Motor neuron (in vitro differentiated cells): ENCODE data around the gene CD79B. TPM values are rescaled to one million over a fixed set of nuclear protein-coding genes. Genes with fewer than 3 reads are reported as not detected.
"Not testable (repeated sequence)": the region's sequence is repeated elsewhere in the genome, so short reads cannot be mapped to it uniquely, and the experiment has no call there.

Source experiments
- ATAC-seq, 8 experiments: fragments of 200-7000 bp; cut with Tn5 transposase; replicated peaks in 6 of 8; 2 replicates each; pipeline ENCODE4 v1.8.0; 2021; ENCODE audit warnings: mild to moderate bottlenecking in 8 of 8, moderate library complexity in 8 of 8
- H3K27ac ChIP-seq, 2 donors: fragments of 250-450 bp; sonication (Bioruptor Pico); 2 replicates each; pipeline ENCODE4 v1.9.0; 2021; ENCODE audit warnings: antibody characterized with exemption in 2 of 2, mild to moderate bottlenecking in 2 of 2, moderate library complexity in 1 of 2
- H3K4me1 ChIP-seq, 2 donors: fragments of 250-450 bp; sonication (Bioruptor Pico); replicated peaks in 1 of 2; 2 replicates each; pipeline ENCODE4 v1.6.1; 2021; ENCODE audit warnings: antibody characterized with exemption in 2 of 2, mild to moderate bottlenecking in 2 of 2, moderate library complexity in 1 of 2
- H3K4me3 ChIP-seq, 5 donors: fragments of 250-450 bp; sonication (Bioruptor Pico); 2 replicates each; pipeline ENCODE4 v1.9.0; 2021; ENCODE audit warnings: antibody characterized with exemption in 5 of 5, mild to moderate bottlenecking in 5 of 5, moderate library complexity in 4 of 5
- WGBS, 10 experiments: fragments of 450-650 bp; shearing (Covaris generic); methylation state at CpG; one replicate each; pipeline ENCODE4 v1.0.0; 2022; 5-methylcytosine and 5-hydroxymethylcytosine counted together
- in situ Hi-C, 9 experiments: fragments of 400-800 bp; cut with MboI; loops; one replicate each; pipeline ENCODE4 v1.15.0; 2021; ENCODE audit warnings: low sequenced_read_pairs in 9 of 9, low pct_unique_long_range_greater_than_20kb in 2 of 9; ENCODE audit not compliant: unreplicated experiment in 9 of 9
- total RNA-seq, 8 experiments: library from RNA; unstranded; fragments of 300-600 nt; gene quantifications; 2 replicates each; pipeline versions ENCODE4 v1.2.3 to v1.2.4, GENCODE V29; 2022

CD79B gene
- total RNA-seq, 8 experiments from 2014 or later, result 0.14 to 2.1 (median 0.94) TPM; not detected in 1

- in situ Hi-C loops, ATAC-seq: not testable (repeated sequence)
These were observed 37.3 kb downstream of the CD79B start for GRCh38 chr17:63894821-63895220.

GRCh38 chr17:63894021-63894420 lies 38.1 kb downstream of the CD79B start:
- in situ Hi-C loops, H3K27ac ChIP-seq, H3K4me1 ChIP-seq, H3K4me3 ChIP-seq, ATAC-seq: not testable (repeated sequence)
- 0% methylated on average over 1 of the region's 3 CpGs; no CpG with 5 or more reads in 9 of the 10 experiments for WGBS, 10 experiments

More at GRCh38 chr17:63894821-63895220, 37.3 kb downstream of the CD79B start:
- H3K4me3 ChIP-seq, H3K27ac ChIP-seq, H3K4me1 ChIP-seq: not testable (repeated sequence)
- WGBS, 10 experiments, result 80% methylated on average over 1 of the region's 10 CpGs; no CpG with 5 or more reads in 9 of the 10 experiments

GRCh38 chr17:63892316-63893037 lies 39.7 kb downstream of the CD79B start:
- 67 to 100% (median 78%) methylated on average over 1 to 5 of the region's 11 CpGs; no CpG with 5 or more reads in 4 of the 10 experiments for WGBS, 10 experiments
- ATAC-seq, result peak in 1 of 8 experiments; percentile 52
- H3K4me3 ChIP-seq, H3K27ac ChIP-seq, H3K4me1 ChIP-seq, in situ Hi-C loops: not testable (repeated sequence)

- H3K4me1 ChIP-seq, H3K27ac ChIP-seq, in situ Hi-C loops, H3K4me3 ChIP-seq: not testable (repeated sequence)
- peak; percentile 77 to 96 (median 86) for ATAC-seq
- 0 to 93% (median 24%) methylated on average over 1 to 8 of the region's 13 CpGs; no CpG with 5 or more reads in 3 of the 10 experiments for WGBS, 10 experiments
These were observed 42.9 kb downstream of the CD79B start for GRCh38 chr17:63889026-63889848.

GRCh38 chr17:63885119-63885518 lies 47.0 kb downstream of the CD79B start:
- in situ Hi-C loops, ATAC-seq, H3K4me3 ChIP-seq, H3K27ac ChIP-seq, H3K4me1 ChIP-seq: not testable (repeated sequence)
- 90 to 93% methylated on average over 2 to 3 of the region's 11 CpGs; no CpG with 5 or more reads in 8 of the 10 experiments for WGBS, 10 experiments

GRCh38 chr17:63882626-63883126 lies 49.5 kb downstream of the CD79B start:
- H3K4me1 ChIP-seq, in situ Hi-C loops, H3K27ac ChIP-seq, ATAC-seq, H3K4me3 ChIP-seq: not testable (repeated sequence)
- WGBS, 10 experiments, result 47 to 100% (median 96%) methylated on average over 1 to 3 of the region's 9 CpGs; no CpG with 5 or more reads in 4 of the 10 experiments

GRCh38 chr17:63881935-63882601 lies 50.1 kb downstream of the CD79B start, which contains the start of gene GH2:
Gene GH2 (minus strand): TSS chr17:63881944. CDS start chr17:63881801, 143 bp downstream.
- peak in 4 of 8 experiments; percentile 37 to 85 (median 76) for ATAC-seq
- in situ Hi-C loops, result no loop called here

GRCh38 chr17:63881337-63881736 lies 50.8 kb downstream of the CD79B start:
- in situ Hi-C loops, H3K4me3 ChIP-seq, H3K4me1 ChIP-seq, H3K27ac ChIP-seq, ATAC-seq: not testable (repeated sequence)
- WGBS, 10 experiments, result 20 to 74% (median 52%) methylated on average over 1 to 6 of the region's 11 CpGs; no CpG with 5 or more reads in 5 of the 10 experiments

More at GRCh38 chr17:63881935-63882601, 50.1 kb downstream of the CD79B start, which contains the start of gene GH2:
- H3K4me1 ChIP-seq, result no peaks in the 10 kb centered on the region
- WGBS, 10 experiments, result 0 to 100% (median 81%) methylated on average over 1 to 3 of the region's 15 CpGs; no CpG with 5 or more reads in 4 of the 10 experiments
- no peak within 1 kb of the TSS for H3K4me3 ChIP-seq
- H3K27ac ChIP-seq, result no peak within 1 kb of the TSS

- Histone ChIP-seq H3K27ac (no peak overlapping the region), H3K4me3 (no peak overlapping the region), H3K4me1 (no peaks in the 10 kb centered on the region)
- ATAC-seq, result no peak
- WGBS, 10 experiments, result 60 to 100% (median 96%) methylated on average over 1 to 2 of the region's 12 CpGs; no CpG with 5 or more reads in 4 of the 10 experiments
- in situ Hi-C loops, result no loop called here
These were observed 51.4 kb downstream of the CD79B start for GRCh38 chr17:63880706-63881105.

Other genes starting within 250 kb of the CD79B start
- gene LIMD2, start 232.2 kb downstream of the CD79B start, total RNA-seq, result 10 to 100 TPM in 5 of 8 experiments, 1 to 10 TPM in 2, under 1 TPM in 1; 0.97 to 64.4 (median 17.8) TPM
- gene STRADA, start 190.5 kb downstream of the CD79B start, total RNA-seq, result 10 to 100 TPM; 23.3 to 88.1 (median 33.4) TPM
- 10 to 100 TPM; 44.4 to 93.5 (median 54.2) TPM for gene CCDC47, start 158.7 kb downstream of the CD79B start, total RNA-seq
- gene DDX42, start 158.2 kb downstream of the CD79B start, total RNA-seq, result 100 to 1,000 TPM in 3 of 8 experiments, 10 to 100 TPM in 5; 62.4 to 169 (median 85.4) TPM
- gene PSMC5, start 104.9 kb downstream of the CD79B start, total RNA-seq, result 100 to 1,000 TPM in 1 of 8 experiments, 10 to 100 TPM in 7; 27.2 to 110 (median 71.3) TPM
- gene FTSJ3, start 104.7 kb downstream of the CD79B start, total RNA-seq, result 10 to 100 TPM; 26.3 to 69.5 (median 38.7) TPM
- 100 to 1,000 TPM in 1 of 8 experiments, 10 to 100 TPM in 7; 10.7 to 114 (median 24.8) TPM for gene SMARCD2, start 89.6 kb downstream of the CD79B start, total RNA-seq
- gene CSH2, start 58.7 kb downstream of the CD79B start, total RNA-seq, result under 1 TPM in 1 of 8 experiments, not detected in 7; 0.57 TPM
- gene GH2, start 50.4 kb downstream of the CD79B start, total RNA-seq, result not detected
- under 1 TPM in 2 of 8 experiments, not detected in 6; 0.24 to 0.46 TPM for gene CSH1, start 35.8 kb downstream of the CD79B start, total RNA-seq
- gene CSHL1, start 21.1 kb downstream of the CD79B start, total RNA-seq, result under 1 TPM in 5 of 8 experiments, not detected in 3; 0.14 to 0.45 (median 0.31) TPM
- not detected for gene GH1, start 13.5 kb downstream of the CD79B start, total RNA-seq
- 1 to 10 TPM in 4 of 8 experiments, under 1 TPM in 4; 0.04 to 2.1 (median 1.0) TPM for gene SCN4A, start 40.6 kb upstream of the CD79B start, total RNA-seq
- gene PRR29, start 66.0 kb upstream of the CD79B start, total RNA-seq, result 10 to 100 TPM in 1 of 8 experiments, 1 to 10 TPM in 1, under 1 TPM in 6; 0.36 to 25.1 (median 0.53) TPM
- 10 to 100 TPM in 1 of 8 experiments, 1 to 10 TPM in 2, under 1 TPM in 3, not detected in 2; 0.32 to 11.5 (median 1.0) TPM for gene ICAM2, start 88.3 kb upstream of the CD79B start, total RNA-seq
- 10 to 100 TPM in 1 of 8 experiments, 1 to 10 TPM in 7; 2.3 to 10.4 (median 5.0) TPM for gene ERN1, start 197.8 kb upstream of the CD79B start, total RNA-seq